GM19099 (cell line): ENCODE measurements around the gene QRFPR.

Experiments used
- POLR2A ChIP-seq: IDR thresholded peaks from 3 replicates; pipeline ENCODE4 v1.6.1; 2011; ENCODE audit warnings: low read depth; ENCODE audit not compliant: insufficient read length; ENCODE audit errors: extremely low read depth

The QRFPR gene

DNA sequence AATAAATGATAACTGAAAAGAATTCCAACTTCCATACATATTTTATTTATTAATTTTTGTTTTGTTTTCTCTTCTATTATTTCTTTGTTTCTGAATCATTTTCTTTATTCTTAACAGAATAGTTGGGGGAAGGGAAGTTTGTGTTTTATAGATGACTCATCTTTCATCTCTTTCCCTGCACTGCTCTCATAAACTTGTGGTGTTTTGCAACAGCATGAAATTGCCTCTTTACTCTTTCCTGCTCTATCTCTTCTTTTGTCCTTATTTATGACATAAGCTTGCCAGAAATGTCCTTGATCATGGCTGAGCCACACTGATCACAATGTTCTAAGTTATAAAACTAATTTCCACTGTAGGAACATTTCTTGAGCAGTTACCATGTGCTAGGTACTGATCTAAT lies 22.3 kb downstream of the QRFPR start:
- TF ChIP-seq POLR2A = no peak

DNA sequence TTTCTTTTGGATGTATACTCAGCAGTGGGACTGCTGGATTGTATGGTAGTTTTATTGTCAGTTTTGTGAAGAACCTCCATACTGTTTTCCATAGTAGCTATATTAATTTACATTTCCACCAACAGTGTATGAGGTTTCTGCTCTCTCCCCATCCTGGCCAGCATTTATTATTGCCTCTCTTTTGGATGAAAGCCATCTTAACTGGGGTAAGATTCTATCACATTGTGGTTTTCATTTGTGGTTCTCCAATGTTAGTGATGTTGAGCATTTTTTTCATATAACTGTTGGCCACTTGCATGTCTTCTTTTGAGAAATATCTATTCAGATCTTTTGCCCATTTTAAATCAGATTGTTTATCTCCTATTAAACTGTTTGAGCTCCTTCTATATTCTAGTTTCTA lies 27.6 kb downstream of the QRFPR start:
- no peak for TF ChIP-seq POLR2A

DNA sequence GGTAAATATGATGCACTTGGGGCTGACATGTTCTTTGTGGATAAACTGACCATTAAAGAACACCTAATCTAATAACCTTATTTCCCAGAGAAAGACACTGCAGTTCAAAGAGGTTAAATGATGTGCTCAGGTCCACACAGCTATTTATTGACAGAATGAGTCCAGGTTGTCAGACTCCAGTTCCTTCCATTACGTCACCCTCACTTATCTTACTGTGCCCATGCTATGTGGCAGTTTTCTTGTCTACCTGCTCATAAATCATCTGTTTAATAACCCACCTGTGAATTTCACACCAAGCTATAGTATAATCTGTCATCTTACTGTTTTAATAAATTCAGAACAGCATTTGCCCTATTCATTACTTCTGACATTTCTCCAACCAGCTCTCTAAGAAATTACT lies 36.7 kb downstream of the QRFPR start:
- TF ChIP-seq POLR2A = no peak

DNA sequence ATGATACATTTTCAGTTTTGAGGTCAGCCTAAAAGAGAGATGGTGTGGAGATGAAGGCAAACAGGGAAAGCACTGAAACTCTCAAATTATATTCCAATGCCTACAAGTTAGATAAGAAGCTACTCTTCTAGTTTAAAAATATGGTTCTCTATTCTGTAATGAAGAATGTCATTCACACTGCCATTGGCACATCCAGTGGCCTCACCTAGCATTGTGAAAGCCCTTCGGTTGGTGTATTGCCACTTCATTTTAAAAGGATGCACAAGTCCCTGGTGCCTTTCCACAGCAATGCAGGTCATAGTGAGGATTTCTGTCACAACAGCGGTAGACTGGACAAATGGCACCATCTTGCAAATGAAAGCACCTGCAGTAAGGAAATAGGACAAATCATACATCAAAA lies 40.6 kb downstream of the QRFPR start:
- no peak for TF ChIP-seq POLR2A

- TF ChIP-seq POLR2A = no peak
These were observed 41.0 kb downstream of the QRFPR start for GRCh38 chr4:121339824-121340223.

GRCh38 chr4:121339307-121339706 lies 41.5 kb downstream of the QRFPR start:
- no peak for TF ChIP-seq POLR2A

DNA sequence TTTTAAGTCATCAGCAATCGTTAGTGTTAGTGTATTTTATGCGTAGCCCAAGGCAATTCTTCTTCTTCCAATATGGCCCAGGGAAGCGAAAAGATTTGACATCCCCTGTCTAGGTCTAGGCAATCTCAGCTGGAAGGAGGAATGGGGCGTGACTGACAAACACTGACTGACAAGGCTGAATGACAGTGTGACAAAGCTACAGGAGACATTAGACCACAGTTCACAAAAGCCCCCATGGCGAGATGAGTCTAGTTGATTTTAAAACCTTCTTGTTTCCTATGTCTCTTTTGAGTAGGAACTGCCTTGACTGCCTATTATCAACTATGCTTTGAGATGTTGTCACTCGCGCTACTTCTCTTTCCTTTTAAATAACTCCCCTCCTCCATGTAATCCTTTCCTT lies 42.3 kb downstream of the QRFPR start:
- no peak for TF ChIP-seq POLR2A

DNA sequence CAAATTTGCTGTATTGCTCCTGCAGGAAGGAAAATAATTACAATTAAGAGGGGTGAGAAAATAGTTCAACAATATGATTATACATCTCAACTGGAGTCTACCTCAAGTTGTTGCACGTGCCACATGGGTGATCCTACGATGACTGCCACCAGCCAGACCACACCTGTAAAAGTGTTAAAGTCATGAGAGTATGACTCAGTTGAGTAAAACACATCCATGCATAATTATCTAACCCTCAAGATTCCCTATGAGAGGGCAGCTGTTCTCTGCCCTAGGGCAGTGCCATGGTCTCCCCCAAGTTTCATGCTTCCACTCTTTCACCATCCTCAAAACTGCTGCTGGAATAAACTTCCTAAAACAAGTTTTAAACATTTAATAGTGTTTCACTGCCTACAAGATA lies 44.1 kb downstream of the QRFPR start:
- TF ChIP-seq POLR2A = no peak

- TF ChIP-seq POLR2A = no peak
These were observed 50.6 kb downstream of the QRFPR start for GRCh38 chr4:121330180-121330665.

- TF ChIP-seq POLR2A = no peak
These were observed 54.2 kb downstream of the QRFPR start for GRCh38 chr4:121326597-121326996.

GRCh38 chr4:121324331-121324730 lies 56.5 kb downstream of the QRFPR start:
- TF ChIP-seq POLR2A = no peak

- TF ChIP-seq POLR2A = no peak
These were observed 59.4 kb downstream of the QRFPR start for GRCh38 chr4:121321466-121321865.

DNA sequence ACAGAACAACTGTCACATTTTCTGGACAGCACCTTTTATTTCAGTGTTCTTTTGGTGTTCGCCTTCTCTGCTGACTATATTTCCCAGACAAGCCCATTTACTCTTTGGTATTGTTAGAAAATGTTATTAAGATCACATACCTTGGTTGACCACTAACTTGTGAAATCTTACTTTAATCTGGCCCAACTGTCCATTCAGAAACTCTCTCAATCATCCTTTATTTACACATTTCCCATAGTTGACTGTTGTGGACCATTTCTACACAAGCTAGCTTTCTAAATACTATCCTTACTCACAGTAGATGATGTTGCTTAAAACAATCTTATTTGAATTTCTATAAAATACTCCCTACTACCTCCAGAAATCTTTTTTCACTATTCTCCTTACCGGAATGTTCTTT lies 64.7 kb downstream of the QRFPR start:
- no peak for TF ChIP-seq POLR2A

- no peak for TF ChIP-seq POLR2A
These were observed 72.0 kb downstream of the QRFPR start for GRCh38 chr4:121308828-121309227.

GRCh38 chr4:121308328-121308663 lies 72.5 kb downstream of the QRFPR start:
- no peak for TF ChIP-seq POLR2A

- no peak for TF ChIP-seq POLR2A
These were observed 73.1 kb downstream of the QRFPR start for GRCh38 chr4:121307445-121308327.

GRCh38 chr4:121306931-121307330 lies 73.9 kb downstream of the QRFPR start:
- no peak for TF ChIP-seq POLR2A
